NCI-H2029 (cell line): Measurements from ENCODE around the gene MCHR1.
"Not testable (repeated sequence)": the region's sequence is repeated elsewhere in the genome, so short reads cannot be mapped to it uniquely, and the experiment has no call there.

Experiments
- DNase-seq: peaks from one replicate; lab custom pipeline; 2025; lab: John Stamatoyannopoulos, UW

Gene MCHR1

GRCh38 chr22:40679249-40679963, at the start of gene MCHR1:
TSS of gene MCHR1 (plus strand) at chr22:40679484. CDS start at chr22:40679653, 169 bp downstream.
- DNase-seq = no peak

GRCh38 chr22:40631925-40632324, 47.4 kb upstream of the MCHR1 start:
- DNase-seq = no peak

- no peak for DNase-seq
Observed at GRCh38 chr22:40633036-40633435, 46.2 kb upstream of the MCHR1 start.

GRCh38 chr22:40634119-40634903, 45.0 kb upstream of the MCHR1 start:
- DNase-seq = no peak

GRCh38 chr22:40635043-40635939, 44.0 kb upstream of the MCHR1 start:
- no peak for DNase-seq

GRCh38 chr22:40635940-40636379, 43.3 kb upstream of the MCHR1 start:
- no peak for DNase-seq

GRCh38 chr22:40636380-40637182, 42.7 kb upstream of the MCHR1 start, which contains the start of gene MRTFA:
TSS of gene MRTFA (minus strand) at chr22:40636719.
- DNase-seq = peak; percentile 97

GRCh38 chr22:40637183-40638150, 41.8 kb upstream of the MCHR1 start:
- DNase-seq = peak; percentile 15

- DNase-seq = no peak
Observed at GRCh38 chr22:40638261-40638660, 41.0 kb upstream of the MCHR1 start.

GRCh38 chr22:40641269-40641668, 38.0 kb upstream of the MCHR1 start:
- no peak for DNase-seq

- no peak for DNase-seq
Observed at GRCh38 chr22:40642316-40642715, 37.0 kb upstream of the MCHR1 start.

GRCh38 chr22:40645579-40646197, 33.6 kb upstream of the MCHR1 start:
- DNase-seq = no peak

- no peak for DNase-seq
Observed at GRCh38 chr22:40648386-40648785, 30.9 kb upstream of the MCHR1 start.

- DNase-seq = no peak
Observed at GRCh38 chr22:40651057-40651456, 28.2 kb upstream of the MCHR1 start.

GRCh38 chr22:40651563-40652501, 27.5 kb upstream of the MCHR1 start:
- peak; percentile 89 for DNase-seq

GRCh38 chr22:40653361-40653760, 25.9 kb upstream of the MCHR1 start:
- no peak for DNase-seq

GRCh38 chr22:40654522-40655167, 24.6 kb upstream of the MCHR1 start:
- peak; percentile 9 for DNase-seq

GRCh38 chr22:40655941-40656340, 23.3 kb upstream of the MCHR1 start:
- not testable (repeated sequence) for DNase-seq
